ENCODE data around the gene TERT. TPM values are rescaled to one million over a fixed set of nuclear protein-coding genes. Genes with fewer than 3 reads are reported as not detected.

The TERT gene
- total and polyA plus RNA-seq, 10 of the 15 experiments (the other 5 are each of a cell fraction or from before 2014, with no cell fraction given): 0.08 to 21.5 (median 5.0) TPM

- TF ChIP-seq NFYB (IDR thresholded peaks at IDR 0.05; ENCODE audit: insufficient read depth, low read depth, low read length): no peak
- TF ChIP-seq CUX1 (IDR thresholded peaks at IDR 0.05; ENCODE audit: insufficient replicate concordance, low read depth, low read length): no peak
- no peak for TF ChIP-seq NR2F1 (conservative IDR thresholded peaks at IDR 0.05)
- TF ChIP-seq IRF4 (IDR thresholded peaks at IDR 0.05; ENCODE audit: low read depth, low read length): no peak
- TF ChIP-seq PAX8 (IDR thresholded peaks at IDR 0.05): no peak
- TF ChIP-seq HDGF (IDR thresholded peaks at IDR 0.05): no peak
- no peak for TF ChIP-seq RBBP5 (conservative IDR thresholded peaks at IDR 0.05)
- no peak for TF ChIP-seq KAT2A (conservative IDR thresholded peaks at IDR 0.05; ENCODE audit: control insufficient read depth, low read depth, low read length)
- TF ChIP-seq USF2 (IDR thresholded peaks at IDR 0.05; ENCODE audit: borderline replicate concordance, low read depth, low read length): no peak
- no peak for TF ChIP-seq TARDBP (IDR thresholded peaks at IDR 0.05; ENCODE audit: borderline replicate concordance)
- TF ChIP-seq STAT1 (conservative IDR thresholded peaks at IDR 0.05): no peak
- TF ChIP-seq RFX5 (IDR thresholded peaks at IDR 0.05; ENCODE audit: low read depth, low read length): no peak
- no peak for TF ChIP-seq TAF1 (IDR thresholded peaks at IDR 0.05; ENCODE audit: borderline replicate concordance, low read depth, low read length)
- no peak for TF ChIP-seq ZZZ3 (IDR thresholded peaks at IDR 0.05; ENCODE audit: control insufficient read depth, insufficient read length, low read depth)
Measured at GRCh38 chr5:1212881-1213280, 82.0 kb downstream of the TERT start (continued).
